Hepatocyte (in vitro differentiated cells): ENCODE measurements around the gene CRABP1. TPM values are rescaled to one million over a fixed set of nuclear protein-coding genes. Genes with fewer than 3 reads are reported as not detected.

ENCODE experiments used
- DNase-seq: peaks from one replicate; pipeline ENCODE4 v3.0.0-alpha.2; 2016; ENCODE audit warnings: low spot score
- H2AFZ ChIP-seq: fragments of 200-600 bp; sonication (generic); 2 replicates; pipeline ENCODE4 v1.6.0; 2016; ENCODE audit warnings: antibody characterized with exemption, mild to moderate bottlenecking
- H3K27ac ChIP-seq: fragments of 200-600 bp; sonication (generic); 2 replicates; pipeline ENCODE4 v1.5.1; 2016; ENCODE audit warnings: mild to moderate bottlenecking
- H3K27me3 ChIP-seq: fragments of 200-600 bp; sonication (generic); 2 replicates; pipeline ENCODE4 v1.6.1; 2016
- H3K36me3 ChIP-seq: fragments of 200-600 bp; sonication (generic); replicated peaks from 2 replicates; pipeline ENCODE4 v1.5.1; 2016; ENCODE audit warnings: low read depth; ENCODE audit not compliant: insufficient read depth
- H3K4me1 ChIP-seq: fragments of 200-600 bp; sonication (generic); 2 replicates; pipeline ENCODE4 v1.5.1; 2016; ENCODE audit warnings: mild to moderate bottlenecking, moderate library complexity; ENCODE audit not compliant: insufficient read depth
- H3K4me2 ChIP-seq: fragments of 200-600 bp; sonication (generic); 2 replicates; pipeline ENCODE4 v1.6.0; 2016
- H3K4me3 ChIP-seq: fragments of 200-600 bp; sonication (generic); 2 replicates; pipeline ENCODE4 v1.5.1; 2016; ENCODE audit warnings: mild to moderate bottlenecking
- H3K79me2 ChIP-seq: fragments of 200-600 bp; sonication (generic); 2 replicates; pipeline ENCODE4 v1.6.0; 2017; ENCODE audit warnings: mild to moderate bottlenecking
- H3K9me2 ChIP-seq: fragments of 200-600 bp; sonication (generic); replicated peaks from 2 replicates; pipeline ENCODE4 v1.6.0; 2017; ENCODE audit warnings: mild to moderate bottlenecking; ENCODE audit not compliant: insufficient read depth
- H3K9me3 ChIP-seq: fragments of 200-600 bp; sonication (generic); 2 replicates; pipeline ENCODE4 v1.5.1; 2016; ENCODE audit warnings: low read depth, mild to moderate bottlenecking
- H4K20me1 ChIP-seq: fragments of 200-600 bp; sonication (generic); 2 replicates; pipeline ENCODE4 v1.6.0; 2016; ENCODE audit warnings: mild to moderate bottlenecking; ENCODE audit not compliant: insufficient read depth, poor library complexity, severe bottlenecking
- CTCF ChIP-seq: fragments of 200-600 bp; sonication (generic); IDR thresholded peaks from 2 replicates; pipeline ENCODE4 v1.5.1; 2016; ENCODE audit warnings: antibody characterized with exemption, mild to moderate bottlenecking; ENCODE audit not compliant: poor library complexity
- EZH2 ChIP-seq: fragments of 200-600 bp; sonication (generic); IDR thresholded peaks from 2 replicates; pipeline ENCODE4 v1.6.1; 2016; ENCODE audit warnings: antibody characterized with exemption, mild to moderate bottlenecking, borderline replicate concordance
- EZH2phosphoT487 ChIP-seq: fragments of 200-600 bp; sonication (generic); IDR thresholded peaks from one replicate; pipeline ENCODE4 v1.6.1; 2018; ENCODE audit warnings: antibody characterized with exemption, mild to moderate bottlenecking, low read depth, moderate library complexity; ENCODE audit not compliant: unreplicated experiment, severe bottlenecking
- WGBS: methylation state at CpG from one replicate; pipeline ENCODE4 v1.1.6; 2016; ENCODE audit warnings: low lambda C conversion rate; ENCODE audit errors: missing lambda C conversion rate; 5-methylcytosine and 5-hydroxymethylcytosine counted together
- polyA plus RNA-seq: library from polyadenylated mRNA; unstranded; fragments of >200 nt; fragmentation: Nextera tagmentation; extraction: Ambion mirVana; gene quantifications from 2 replicates; pipeline ENCODE4 v1.2.1, GENCODE V29; 2016
- total RNA-seq: library from RNA; depleted of rRNA; stranded (reverse); fragments of >200 nt; gene quantifications from 2 replicates; pipeline ENCODE4 v1.2.3, GENCODE V29; 2014

Gene CRABP1
- total and polyA plus RNA-seq, 2 experiments from 2014 or later: 140 to 179 TPM

GRCh38 chr15:78350058-78350457, 9.9 kb downstream of the CRABP1 start:
- no peak overlapping the region for H3K4me2 ChIP-seq
- H3K9me3 ChIP-seq: no peaks in the 10 kb centered on the region
- H3K36me3 ChIP-seq: no peaks in the 10 kb centered on the region
- no peak overlapping the region for H3K27ac ChIP-seq
- H3K9me2 ChIP-seq: no peaks in the 10 kb centered on the region
- no peaks in the 10 kb centered on the region for H3K79me2 ChIP-seq
- H4K20me1 ChIP-seq: no peaks in the 10 kb centered on the region
- WGBS: 77% methylated on average over 4 of the region's 4 CpGs
- no peaks in the 10 kb centered on the region for H3K27me3 ChIP-seq
- H3K4me1 ChIP-seq: peaks cover 18% of the 10 kb centered on the region
- no peak for TF ChIP-seq EZH2
- TF ChIP-seq CTCF: no peak
- no peak for TF ChIP-seq EZH2phosphoT487
- no peak overlapping the region for H3K4me3 ChIP-seq
- H2AFZ ChIP-seq: no peak overlapping the region
- DNase-seq: no peak

- TF ChIP-seq CTCF (no peak), EZH2phosphoT487 (no peak), EZH2 (no peak)
- Histone ChIP-seq H3K27ac (no peak overlapping the region), H3K79me2 (no peaks in the 10 kb centered on the region), H2AFZ (no peak overlapping the region), H3K4me2 (no peak overlapping the region), H3K4me3 (no peak overlapping the region), H3K9me2 (no peaks in the 10 kb centered on the region), H4K20me1 (no peaks in the 10 kb centered on the region), H3K4me1 (peaks cover 16% of the 10 kb centered on the region), H3K36me3 (no peaks in the 10 kb centered on the region), H3K27me3 (no peaks in the 10 kb centered on the region), H3K9me3 (no peaks in the 10 kb centered on the region)
- DNase-seq: no peak
- WGBS: 93% methylated on average over 3 of the region's 3 CpGs
Observed at GRCh38 chr15:78351539-78351938, 11.4 kb downstream of the CRABP1 start.

GRCh38 chr15:78353093-78353492, 12.9 kb downstream of the CRABP1 start:
- Histone ChIP-seq H3K9me2 (no peaks in the 10 kb centered on the region), H3K27ac (no peak overlapping the region), H2AFZ (no peak overlapping the region), H3K4me2 (no peak overlapping the region), H3K36me3 (no peaks in the 10 kb centered on the region), H4K20me1 (no peaks in the 10 kb centered on the region), H3K27me3 (no peaks in the 10 kb centered on the region), H3K4me1 (peaks cover under 1% of the 10 kb centered on the region), H3K9me3 (no peaks in the 10 kb centered on the region), H3K4me3 (no peak overlapping the region), H3K79me2 (no peaks in the 10 kb centered on the region)
- DNase-seq: no peak
- 88% methylated on average over 4 of the region's 4 CpGs for WGBS
- TF ChIP-seq EZH2 (no peak), EZH2phosphoT487 (no peak), CTCF (no peak)

GRCh38 chr15:78355177-78355576, 15.0 kb downstream of the CRABP1 start:
- no peak overlapping the region for H3K27ac ChIP-seq
- H3K9me2 ChIP-seq: no peaks in the 10 kb centered on the region
- TF ChIP-seq EZH2: no peak
- TF ChIP-seq EZH2phosphoT487: no peak
- TF ChIP-seq CTCF: no peak
- DNase-seq: no peak
- H3K4me2 ChIP-seq: no peak overlapping the region
- H3K4me1 ChIP-seq: peaks cover 6% of the 10 kb centered on the region
- WGBS: 94% methylated on average over 8 of the region's 8 CpGs
- no peaks in the 10 kb centered on the region for H4K20me1 ChIP-seq
- H3K79me2 ChIP-seq: no peaks in the 10 kb centered on the region
- H2AFZ ChIP-seq: no peak overlapping the region
- H3K36me3 ChIP-seq: no peaks in the 10 kb centered on the region
- no peaks in the 10 kb centered on the region for H3K9me3 ChIP-seq
- H3K4me3 ChIP-seq: no peak overlapping the region
- H3K27me3 ChIP-seq: no peaks in the 10 kb centered on the region
